GM06990 (cell line): Measurements from ENCODE around the gene PTPRD.

Source experiments
- DNase-seq: peaks from one replicate; pipeline ENCODE4 v3.0.0-alpha.2; 2011; ENCODE audit not compliant: insufficient read length; ENCODE audit errors: extremely low read depth
- H3K27me3 ChIP-seq: replicated peaks from 2 replicates; pipeline ENCODE4 v1.6.0; 2011; ENCODE audit warnings: low read length; ENCODE audit not compliant: control insufficient read depth, insufficient read depth
- H3K36me3 ChIP-seq: 2 replicates; pipeline ENCODE4 v1.5.1; 2011; ENCODE audit warnings: low read length; ENCODE audit not compliant: control insufficient read depth, insufficient read depth
- H3K4me3 ChIP-seq: replicated peaks from 2 replicates; pipeline ENCODE4 v1.5.1; 2011; ENCODE audit warnings: low read depth, mild to moderate bottlenecking, control low read depth, low read length
- CTCF ChIP-seq: IDR thresholded peaks from 2 replicates; pipeline ENCODE4 v1.5.1; 2011; ENCODE audit warnings: low read length, control low read depth, mild to moderate bottlenecking, inconsistent platforms; ENCODE audit not compliant: insufficient read depth, poor library complexity, severe bottlenecking

Gene PTPRD

GRCh38 chr9:8329561-8330283 is 2283.1 kb downstream of the PTPRD start:
- TF ChIP-seq CTCF: no peak
- no peaks in the 10 kb centered on the region for H3K36me3 ChIP-seq
- H3K27me3 ChIP-seq: no peaks in the 10 kb centered on the region
- no peak overlapping the region for H3K4me3 ChIP-seq
- no peak for DNase-seq

- Histone ChIP-seq H3K27me3 (no peaks in the 10 kb centered on the region), H3K36me3 (no peaks in the 10 kb centered on the region), H3K4me3 (no peak overlapping the region)
- no peak for TF ChIP-seq CTCF
- DNase-seq: no peak
Measured at GRCh38 chr9:8315211-8315610, 2297.6 kb downstream of the PTPRD start.

- no peak for DNase-seq
- no peaks in the 10 kb centered on the region for H3K27me3 ChIP-seq
- no peak for TF ChIP-seq CTCF
- H3K4me3 ChIP-seq: no peak overlapping the region
- no peaks in the 10 kb centered on the region for H3K36me3 ChIP-seq
Measured at GRCh38 chr9:8309258-8309657, 2303.5 kb downstream of the PTPRD start.

- H3K36me3 ChIP-seq: no peaks in the 10 kb centered on the region
- no peak for DNase-seq
- no peak overlapping the region for H3K4me3 ChIP-seq
- no peaks in the 10 kb centered on the region for H3K27me3 ChIP-seq
- no peak for TF ChIP-seq CTCF
Measured at GRCh38 chr9:8304720-8305119, 2308.1 kb downstream of the PTPRD start.

- no peak for DNase-seq
- no peak overlapping the region for H3K4me3 ChIP-seq
- no peaks in the 10 kb centered on the region for H3K36me3 ChIP-seq
- TF ChIP-seq CTCF: no peak
- no peaks in the 10 kb centered on the region for H3K27me3 ChIP-seq
Measured at GRCh38 chr9:8301296-8301695, 2311.5 kb downstream of the PTPRD start.

GRCh38 chr9:8297047-8297446 is 2315.8 kb downstream of the PTPRD start:
- no peak for DNase-seq

More at GRCh38 chr9:8297047-8297446, 2315.8 kb downstream of the PTPRD start:
- TF ChIP-seq CTCF: no peak
- H3K36me3 ChIP-seq: no peaks in the 10 kb centered on the region
- H3K27me3 ChIP-seq: no peaks in the 10 kb centered on the region
- no peak overlapping the region for H3K4me3 ChIP-seq
